DOHH2 (cell line): ENCODE results near the gene FOLH1.
"Not testable (repeated sequence)": the region's sequence is repeated elsewhere in the genome, so short reads cannot be mapped to it uniquely, and the experiment has no call there.

ENCODE experiments used
- H3F3A ChIP-seq: fragments of 200-600 bp; sonication (generic), shearing (Covaris generic); 2 replicates; pipeline ENCODE4 v1.6.0; 2016; ENCODE audit warnings: antibody characterized with exemption, mild to moderate bottlenecking; ENCODE audit not compliant: control insufficient read depth, insufficient read depth
- H3K27ac ChIP-seq: fragments of 200-600 bp; sonication (generic); 2 replicates; pipeline ENCODE4 v1.5.1; 2014; ENCODE audit warnings: low read depth, mild to moderate bottlenecking, low read length, moderate library complexity
- H3K27me3 ChIP-seq: fragments of 200-600 bp; sonication (generic); 2 replicates; pipeline ENCODE4 v1.6.1; 2014; ENCODE audit warnings: mild to moderate bottlenecking, low read length, mixed read lengths; ENCODE audit not compliant: control insufficient read depth
- H3K36me3 ChIP-seq: fragments of 200-600 bp; sonication (generic); 2 replicates; pipeline ENCODE4 v1.6.1; 2014; ENCODE audit warnings: mild to moderate bottlenecking, low read length, moderate library complexity, mixed read lengths; ENCODE audit not compliant: control insufficient read depth
- H3K4me1 ChIP-seq: fragments of 200-600 bp; sonication (generic); 2 replicates; pipeline ENCODE4 v1.6.1; 2014; ENCODE audit warnings: mild to moderate bottlenecking, low read length, mixed read lengths; ENCODE audit not compliant: control insufficient read depth
- H3K4me2 ChIP-seq: fragments of 200-600 bp; sonication (generic); 2 replicates; pipeline ENCODE4 v1.6.0; 2014; ENCODE audit warnings: mild to moderate bottlenecking, low read length, moderate library complexity
- H3K4me3 ChIP-seq: fragments of 200-600 bp; sonication (generic); 2 replicates; pipeline ENCODE4 v1.5.1; 2014; ENCODE audit warnings: mild to moderate bottlenecking, low read length, mixed read lengths
- H3K79me2 ChIP-seq: fragments of 200-600 bp; sonication (generic); 2 replicates; pipeline ENCODE4 v1.6.1; 2014; ENCODE audit warnings: mild to moderate bottlenecking, low read length, mixed read lengths; ENCODE audit not compliant: control insufficient read depth
- H3K9me2 ChIP-seq: fragments of 200-600 bp; sonication (generic); replicated peaks from 2 replicates; pipeline ENCODE4 v1.6.1; 2014; ENCODE audit warnings: mild to moderate bottlenecking, low read length, mixed read lengths; ENCODE audit not compliant: control insufficient read depth
- H3K9me3 ChIP-seq: fragments of 200-600 bp; sonication (generic); 2 replicates; pipeline ENCODE4 v1.6.1; 2014; ENCODE audit warnings: antibody characterized with exemption, low read length, mixed read lengths; ENCODE audit not compliant: control insufficient read depth, insufficient read depth
- H4K20me1 ChIP-seq: fragments of 200-600 bp; sonication (generic); 2 replicates; pipeline ENCODE4 v1.6.0; 2014; ENCODE audit warnings: low read depth, mild to moderate bottlenecking, antibody characterized with exemption, low read length, moderate library complexity; ENCODE audit not compliant: control insufficient read depth, insufficient read depth

The FOLH1 gene

DNA sequence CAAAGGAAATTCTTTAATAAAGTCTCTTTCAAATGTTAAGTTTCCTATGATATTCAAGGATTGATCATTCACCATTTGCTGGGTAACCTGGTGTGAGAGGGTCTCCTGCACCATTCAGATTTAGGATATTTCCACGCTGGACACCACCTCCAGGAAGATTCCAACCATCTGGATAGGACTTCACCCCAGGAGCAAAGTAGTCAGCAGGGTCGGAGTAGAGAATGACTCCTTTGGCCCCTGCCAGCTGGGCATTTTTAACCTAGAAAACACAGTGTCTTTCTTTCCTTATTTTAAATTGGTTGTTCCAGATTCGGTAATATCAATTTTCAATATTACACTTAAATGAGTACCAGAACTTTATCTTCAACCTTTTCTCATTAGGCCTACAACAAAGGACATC is 22.8 kb downstream of the FOLH1 start:
- H3K4me1 ChIP-seq, H3K36me3 ChIP-seq, H3F3A ChIP-seq, H3K9me2 ChIP-seq, H3K27me3 ChIP-seq, H3K4me3 ChIP-seq, H4K20me1 ChIP-seq, H3K9me3 ChIP-seq, H3K27ac ChIP-seq, H3K79me2 ChIP-seq, H3K4me2 ChIP-seq: not testable (repeated sequence)

- not testable (repeated sequence) for H3K4me3 ChIP-seq, H3K36me3 ChIP-seq, H3K9me2 ChIP-seq, H3K27me3 ChIP-seq, H3K4me1 ChIP-seq, H3K27ac ChIP-seq, H3K79me2 ChIP-seq, H4K20me1 ChIP-seq, H3F3A ChIP-seq, H3K9me3 ChIP-seq, H3K4me2 ChIP-seq
These were observed 23.6 kb downstream of the FOLH1 start for GRCh38 chr11:49184756-49185155.

DNA sequence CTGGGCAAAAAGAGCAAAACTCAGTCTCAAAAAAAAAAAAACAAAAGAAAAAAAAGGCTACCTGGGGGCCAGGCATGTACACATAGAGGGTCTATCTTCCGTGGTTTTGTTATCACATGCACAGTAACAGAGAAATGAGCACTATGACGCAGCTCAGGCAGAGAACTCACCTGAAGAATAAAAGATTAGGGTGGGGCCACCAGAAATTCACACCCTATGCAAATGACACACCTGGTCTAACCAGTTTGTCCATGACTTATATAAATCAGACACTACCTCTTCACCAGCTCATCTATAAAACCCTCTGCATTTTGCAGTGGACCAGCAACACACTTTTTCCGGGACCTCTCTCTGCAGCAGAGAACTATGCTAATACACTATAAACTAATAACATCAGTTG is 30.5 kb downstream of the FOLH1 start:
- H3K36me3 ChIP-seq = not testable (repeated sequence)

DNA sequence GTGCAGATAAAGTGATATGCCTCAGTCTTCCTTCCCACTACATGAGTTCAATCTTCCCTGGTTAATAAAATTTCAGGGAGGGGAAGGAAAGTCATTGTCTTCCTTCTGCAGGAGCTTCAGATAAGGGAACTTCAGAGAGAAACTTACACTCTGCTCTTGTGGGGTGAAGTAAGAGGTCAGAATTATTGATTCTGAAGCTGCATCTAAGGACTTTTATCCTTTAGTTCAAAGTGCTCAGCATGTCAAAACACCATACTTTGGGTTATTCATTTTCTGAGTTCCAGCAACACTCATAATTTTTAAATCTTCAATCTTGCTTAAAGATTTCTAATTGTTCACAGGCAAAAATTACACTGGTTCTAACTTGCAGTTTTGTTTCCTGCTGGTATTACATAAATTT is 33.0 kb downstream of the FOLH1 start:
- not testable (repeated sequence) for H3K9me3 ChIP-seq, H3K27ac ChIP-seq, H3K9me2 ChIP-seq, H3F3A ChIP-seq, H3K4me1 ChIP-seq, H3K36me3 ChIP-seq, H3K4me2 ChIP-seq, H3K79me2 ChIP-seq, H4K20me1 ChIP-seq, H3K27me3 ChIP-seq, H3K4me3 ChIP-seq

More for the DNA sequence above, 30.5 kb downstream of the FOLH1 start:
- H3K9me3 ChIP-seq, H3K79me2 ChIP-seq, H3K4me1 ChIP-seq, H3K4me3 ChIP-seq, H3K27ac ChIP-seq, H3K27me3 ChIP-seq, H3K9me2 ChIP-seq, H3K4me2 ChIP-seq, H3F3A ChIP-seq, H4K20me1 ChIP-seq: not testable (repeated sequence)

- H4K20me1 ChIP-seq, H3F3A ChIP-seq, H3K4me2 ChIP-seq, H3K9me3 ChIP-seq, H3K4me1 ChIP-seq, H3K27ac ChIP-seq, H3K27me3 ChIP-seq, H3K4me3 ChIP-seq, H3K9me2 ChIP-seq, H3K79me2 ChIP-seq, H3K36me3 ChIP-seq: not testable (repeated sequence)
These were observed 33.6 kb downstream of the FOLH1 start for GRCh38 chr11:49174691-49175366.

- H3K4me1 ChIP-seq, H3K4me2 ChIP-seq, H3F3A ChIP-seq, H3K36me3 ChIP-seq, H3K79me2 ChIP-seq, H3K4me3 ChIP-seq, H3K27ac ChIP-seq, H4K20me1 ChIP-seq, H3K9me2 ChIP-seq, H3K9me3 ChIP-seq, H3K27me3 ChIP-seq: not testable (repeated sequence)
These were observed 36.8 kb downstream of the FOLH1 start for GRCh38 chr11:49171613-49172012.

- not testable (repeated sequence) for H4K20me1 ChIP-seq, H3K79me2 ChIP-seq, H3K4me1 ChIP-seq, H3K9me2 ChIP-seq, H3K36me3 ChIP-seq, H3K27me3 ChIP-seq, H3K9me3 ChIP-seq, H3K27ac ChIP-seq, H3K4me2 ChIP-seq, H3F3A ChIP-seq, H3K4me3 ChIP-seq
These were observed 38.8 kb downstream of the FOLH1 start for GRCh38 chr11:49169579-49169978.

DNA sequence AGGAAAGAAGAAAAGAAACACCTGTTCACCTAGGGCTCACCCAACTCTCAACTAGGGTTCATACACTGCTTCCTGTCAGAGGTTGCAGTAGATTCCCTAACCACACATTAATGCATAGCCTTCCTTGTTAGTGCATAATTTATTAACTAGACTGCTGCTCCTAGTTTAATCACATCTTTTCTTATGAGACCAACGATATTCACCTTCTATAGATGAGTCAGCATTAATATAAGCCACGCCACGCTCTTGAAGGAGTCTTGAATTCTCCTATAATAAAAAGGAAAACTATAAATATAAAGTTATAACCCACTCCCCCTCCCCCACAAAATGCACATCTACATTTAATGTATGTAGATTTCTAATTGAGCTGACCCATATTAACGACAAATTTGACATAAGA is 39.4 kb downstream of the FOLH1 start:
- H3K4me2 ChIP-seq, H3F3A ChIP-seq: not testable (repeated sequence)

More for the DNA sequence above, 39.4 kb downstream of the FOLH1 start:
- not testable (repeated sequence) for H3K9me3 ChIP-seq, H3K4me1 ChIP-seq, H3K36me3 ChIP-seq, H3K4me3 ChIP-seq, H3K27me3 ChIP-seq, H3K79me2 ChIP-seq, H4K20me1 ChIP-seq, H3K27ac ChIP-seq, H3K9me2 ChIP-seq
